ENCODE measurements around the gene PSMD14. TPM values are rescaled to one million over a fixed set of nuclear protein-coding genes. Genes with fewer than 3 reads are reported as not detected.
"Not testable (repeated sequence)": the region's sequence is repeated elsewhere in the genome, so short reads cannot be mapped to it uniquely, and the experiment has no call there.

Gene PSMD14
- 10 to 100 TPM; 19.9 to 41.7 (median 34.1) TPM for total RNA-seq

DNA sequence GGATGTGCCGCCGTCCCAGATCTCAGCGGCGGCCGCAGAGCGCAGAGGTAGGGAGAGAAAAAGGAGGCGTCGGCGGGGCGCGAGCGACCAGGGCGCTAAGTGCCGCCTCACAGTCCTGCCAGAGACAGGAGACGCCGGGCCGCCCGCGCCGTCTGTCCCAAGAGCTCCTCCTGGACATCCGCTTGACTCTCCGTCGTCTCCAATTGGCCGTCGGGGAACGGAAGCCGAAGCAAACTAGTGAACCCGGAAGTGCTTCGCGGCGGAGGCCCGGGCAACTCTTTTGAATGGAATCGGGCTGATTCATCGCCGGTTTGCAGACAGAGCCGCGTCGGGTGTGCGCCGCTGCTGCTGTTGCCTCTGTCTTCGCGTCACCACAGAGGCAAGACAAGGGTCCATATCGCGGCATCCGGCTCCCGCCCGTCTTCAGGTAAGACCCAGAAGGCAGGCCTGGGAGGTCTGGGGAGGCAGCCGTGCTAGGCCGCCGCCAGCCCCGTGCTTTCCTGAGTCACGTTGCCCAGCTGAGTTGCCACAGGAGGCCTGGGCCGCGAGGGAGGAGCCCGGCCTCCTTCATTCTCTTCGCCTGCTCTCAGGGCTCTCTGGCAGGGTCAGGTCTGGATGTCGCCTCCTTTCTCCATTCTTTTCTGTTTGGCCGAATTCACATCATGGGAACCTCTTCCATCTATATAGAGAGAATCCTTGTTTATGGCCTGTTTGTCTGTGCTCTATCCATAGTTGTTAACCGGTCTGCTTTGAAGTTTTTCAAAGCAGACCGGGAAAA lies at the start of gene PSMD14:
TSS of gene PSMD14 (plus strand) at position 248 of the 778 bp plus-strand sequence. CDS start 10,401 bp downstream, outside the sequence.
- 0 to 1% methylated on average over 60 of the region's 60 CpGs for WGBS, 2 donors
- H3K4me3 ChIP-seq (ENCODE audit: low read depth, poor library complexity, severe bottlenecking), result peak within 1 kb of the TSS; percentile 55
- TF ChIP-seq, protein P1, sequence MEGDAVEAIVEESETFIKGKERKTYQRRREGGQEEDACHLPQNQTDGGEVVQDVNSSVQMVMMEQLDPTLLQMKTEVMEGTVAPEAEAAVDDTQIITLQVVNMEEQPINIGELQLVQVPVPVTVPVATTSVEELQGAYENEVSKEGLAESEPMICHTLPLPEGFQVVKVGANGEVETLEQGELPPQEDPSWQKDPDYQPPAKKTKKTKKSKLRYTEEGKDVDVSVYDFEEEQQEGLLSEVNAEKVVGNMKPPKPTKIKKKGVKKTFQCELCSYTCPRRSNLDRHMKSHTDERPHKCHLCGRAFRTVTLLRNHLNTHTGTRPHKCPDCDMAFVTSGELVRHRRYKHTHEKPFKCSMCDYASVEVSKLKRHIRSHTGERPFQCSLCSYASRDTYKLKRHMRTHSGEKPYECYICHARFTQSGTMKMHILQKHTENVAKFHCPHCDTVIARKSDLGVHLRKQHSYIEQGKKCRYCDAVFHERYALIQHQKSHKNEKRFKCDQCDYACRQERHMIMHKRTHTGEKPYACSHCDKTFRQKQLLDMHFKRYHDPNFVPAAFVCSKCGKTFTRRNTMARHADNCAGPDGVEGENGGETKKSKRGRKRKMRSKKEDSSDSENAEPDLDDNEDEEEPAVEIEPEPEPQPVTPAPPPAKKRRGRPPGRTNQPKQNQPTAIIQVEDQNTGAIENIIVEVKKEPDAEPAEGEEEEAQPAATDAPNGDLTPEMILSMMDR (IDR thresholded peaks at IDR 0.05), result no peak
- TF ChIP-seq POLR2A (IDR thresholded peaks at IDR 0.05), result no peak
- intact Hi-C loops (cut with DNase I; ENCODE audit: low total_unique reads), result no loop called here
- DNase-seq (ENCODE audit: low spot score in 2 of 2), result peak; percentile 92 to 98

GRCh38 chr2:161265874-161266273 lies 42.4 kb upstream of the PSMD14 start:
- 95 to 96% methylated on average over 11 of the region's 11 CpGs for WGBS, 2 donors
- intact Hi-C loops (cut with DNase I; ENCODE audit: low total_unique reads), result no loop called here
- TF ChIP-seq, protein P1 (IDR thresholded peaks at IDR 0.05), result no peak
- TF ChIP-seq POLR2A (IDR thresholded peaks at IDR 0.05), result no peak
- DNase-seq (ENCODE audit: low spot score in 2 of 2), result no peak
- H3K4me3 ChIP-seq (ENCODE audit: low read depth, poor library complexity, severe bottlenecking), result no peak overlapping the region

- intact Hi-C loops (cut with DNase I; ENCODE audit: low total_unique reads), result no loop called here
- DNase-seq (ENCODE audit: low spot score in 2 of 2), result no peak
- H3K4me3 ChIP-seq (ENCODE audit: low read depth, poor library complexity, severe bottlenecking), result no peak overlapping the region
- 92 to 94% methylated on average over 3 of the region's 3 CpGs for WGBS, 2 donors
- TF ChIP-seq POLR2A (IDR thresholded peaks at IDR 0.05), result no peak
- TF ChIP-seq, protein P1 (IDR thresholded peaks at IDR 0.05), result no peak
Observed at GRCh38 chr2:161269111-161269510, 39.1 kb upstream of the PSMD14 start.

- no peak for TF ChIP-seq POLR2A (IDR thresholded peaks at IDR 0.05)
- TF ChIP-seq, protein P1 (IDR thresholded peaks at IDR 0.05), result no peak
- no peak overlapping the region for H3K4me3 ChIP-seq (ENCODE audit: low read depth, poor library complexity, severe bottlenecking)
- intact Hi-C loops (cut with DNase I; ENCODE audit: low total_unique reads), result no loop called here
- WGBS, 2 donors, result 46 to 56% methylated on average over 5 of the region's 5 CpGs
- peak in 1 of 2 donors; percentile 20 for DNase-seq (ENCODE audit: low spot score in 2 of 2)
Observed at GRCh38 chr2:161273038-161273760, 35.0 kb upstream of the PSMD14 start.

- peak in 1 of 2 donors; percentile 24 for DNase-seq (ENCODE audit: low spot score in 2 of 2)
- H3K4me3 ChIP-seq (ENCODE audit: low read depth, poor library complexity, severe bottlenecking); intact Hi-C loops (cut with DNase I; ENCODE audit: low total_unique reads): not testable (repeated sequence)
- 63 to 69% methylated on average over 11 of the region's 11 CpGs for WGBS, 2 donors
Observed at GRCh38 chr2:161278564-161279229, 29.5 kb upstream of the PSMD14 start.

- DNase-seq (ENCODE audit: low spot score in 2 of 2); H3K4me3 ChIP-seq (ENCODE audit: low read depth, poor library complexity, severe bottlenecking); intact Hi-C loops (cut with DNase I; ENCODE audit: low total_unique reads): not testable (repeated sequence)
- 74 to 77% methylated on average over 5 of the region's 5 CpGs for WGBS, 2 donors
Observed at GRCh38 chr2:161279230-161279815, 28.9 kb upstream of the PSMD14 start.

DNA sequence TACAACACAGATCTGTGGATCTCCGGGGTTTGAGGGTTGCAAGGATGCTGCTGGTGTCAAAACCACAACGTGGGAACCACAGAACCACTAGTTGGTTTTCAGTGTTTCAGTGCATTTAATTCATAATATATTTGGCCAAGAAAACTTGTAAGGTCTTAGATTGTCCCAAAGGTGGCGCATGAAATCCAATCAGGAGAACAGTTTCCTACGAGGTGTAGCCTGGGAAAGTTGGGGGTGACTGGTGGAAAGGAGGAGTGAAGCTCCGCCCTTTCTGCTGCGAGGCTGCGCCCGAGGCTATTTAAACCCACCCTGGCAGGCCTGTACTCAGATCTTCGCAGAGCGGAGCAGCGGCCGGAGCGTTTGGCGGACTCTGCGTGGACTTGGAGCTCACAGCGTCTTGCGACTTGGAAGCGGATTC lies 27.3 kb upstream of the PSMD14 start:
- intact Hi-C loops (cut with DNase I; ENCODE audit: low total_unique reads); H3K4me3 ChIP-seq (ENCODE audit: low read depth, poor library complexity, severe bottlenecking): not testable (repeated sequence)
- WGBS, 2 donors, result 82 to 85% methylated on average over 18 of the region's 18 CpGs
- DNase-seq (ENCODE audit: low spot score in 2 of 2), result peak; percentile 77 to 98

GRCh38 chr2:161281615-161282310 lies 26.5 kb upstream of the PSMD14 start:
- 84 to 89% methylated on average over 11 of the region's 11 CpGs for WGBS, 2 donors
- H3K4me3 ChIP-seq (ENCODE audit: low read depth, poor library complexity, severe bottlenecking); intact Hi-C loops (cut with DNase I; ENCODE audit: low total_unique reads): not testable (repeated sequence)
- peak in 1 of 2 donors; percentile 50 for DNase-seq (ENCODE audit: low spot score in 2 of 2)

DNA sequence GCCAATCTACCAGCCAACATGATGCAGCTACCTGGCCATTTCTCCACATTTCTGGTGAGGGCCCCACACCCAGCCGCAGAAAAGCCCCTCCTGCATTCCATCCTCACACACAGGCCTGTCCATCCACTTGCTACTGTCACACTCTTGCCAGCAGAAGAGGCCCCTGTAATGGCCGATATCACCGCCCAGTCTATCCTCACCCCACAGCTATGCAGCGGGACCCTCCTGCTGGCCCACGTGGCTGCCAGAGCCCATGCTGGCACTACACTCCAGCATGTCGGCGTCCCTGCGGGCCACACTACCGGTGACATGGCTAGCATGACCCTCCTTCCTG lies 25.9 kb upstream of the PSMD14 start:
- intact Hi-C loops (cut with DNase I; ENCODE audit: low total_unique reads), result not testable (repeated sequence)
- WGBS, 2 donors, result 90 to 95% methylated on average over 9 of the region's 9 CpGs

More for the DNA sequence above, 25.9 kb upstream of the PSMD14 start:
- not testable (repeated sequence) for H3K4me3 ChIP-seq (ENCODE audit: low read depth, poor library complexity, severe bottlenecking); DNase-seq (ENCODE audit: low spot score in 2 of 2)
